Tibial nerve (tissue), 4 donors: ENCODE data around the gene CYB5B.

Source experiments
- EP300 ChIP-seq, 2 donors: sonication (generic); formaldehyde crosslinking; IDR thresholded peaks; one replicate each; pipeline ENCODE4 v1.6.1; 2017; ENCODE audit warnings: antibody characterized with exemption in 2 of 2, mild to moderate bottlenecking in 1 of 2
- POLR2A ChIP-seq, 2 donors: fragments of 450-650 bp; IDR thresholded peaks; one replicate each; pipeline ENCODE4 v1.6.1; 2017; ENCODE audit warnings: antibody characterized with exemption in 2 of 2, mild to moderate bottlenecking in 2 of 2, moderate library complexity in 2 of 2
- TF ChIP-seq, protein P1 (sequence below), 5 experiments: fragments of 200-600 bp in 3 of 5; fragments of 450-650 bp in 2 of 5; sonication (generic) in 3 of 5; IDR thresholded peaks; one replicate each; pipeline ENCODE4 v1.5.1; 2016 to 2019; ENCODE audit warnings: antibody characterized with exemption in 5 of 5, mild to moderate bottlenecking in 3 of 5, moderate library complexity in 2 of 5

DNA sequence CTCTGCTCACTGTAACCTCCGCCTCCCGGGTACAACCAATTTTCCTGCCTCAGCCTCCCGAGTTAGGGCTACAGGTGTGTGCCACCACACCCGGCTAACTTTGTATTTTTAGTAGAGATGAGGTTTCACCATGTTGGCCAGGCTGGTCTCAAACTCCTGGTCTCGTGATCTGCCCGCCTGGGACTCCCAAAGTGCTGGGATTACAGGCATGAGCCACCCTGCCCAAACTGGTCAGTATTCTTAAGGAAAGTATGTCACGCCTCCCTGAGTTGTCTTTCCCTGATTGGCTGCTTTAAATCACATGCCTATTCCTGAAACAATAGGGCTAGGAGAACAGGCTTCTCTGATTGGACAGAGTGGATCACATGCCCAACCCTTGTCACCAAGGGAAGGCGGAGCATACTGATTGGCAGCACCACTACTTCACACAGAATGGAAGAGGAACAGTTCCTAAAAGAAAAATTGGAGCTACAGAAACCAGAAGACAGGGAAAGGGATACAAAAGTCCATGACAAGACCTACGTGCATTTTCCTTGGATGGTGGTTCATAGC lies 17.6 kb upstream of the CYB5B start:
- TF ChIP-seq POLR2A (IDR thresholded peaks at IDR 0.05) (no peak), EP300 (IDR thresholded peaks at IDR 0.05) (no peak)
- TF ChIP-seq, protein P1, sequence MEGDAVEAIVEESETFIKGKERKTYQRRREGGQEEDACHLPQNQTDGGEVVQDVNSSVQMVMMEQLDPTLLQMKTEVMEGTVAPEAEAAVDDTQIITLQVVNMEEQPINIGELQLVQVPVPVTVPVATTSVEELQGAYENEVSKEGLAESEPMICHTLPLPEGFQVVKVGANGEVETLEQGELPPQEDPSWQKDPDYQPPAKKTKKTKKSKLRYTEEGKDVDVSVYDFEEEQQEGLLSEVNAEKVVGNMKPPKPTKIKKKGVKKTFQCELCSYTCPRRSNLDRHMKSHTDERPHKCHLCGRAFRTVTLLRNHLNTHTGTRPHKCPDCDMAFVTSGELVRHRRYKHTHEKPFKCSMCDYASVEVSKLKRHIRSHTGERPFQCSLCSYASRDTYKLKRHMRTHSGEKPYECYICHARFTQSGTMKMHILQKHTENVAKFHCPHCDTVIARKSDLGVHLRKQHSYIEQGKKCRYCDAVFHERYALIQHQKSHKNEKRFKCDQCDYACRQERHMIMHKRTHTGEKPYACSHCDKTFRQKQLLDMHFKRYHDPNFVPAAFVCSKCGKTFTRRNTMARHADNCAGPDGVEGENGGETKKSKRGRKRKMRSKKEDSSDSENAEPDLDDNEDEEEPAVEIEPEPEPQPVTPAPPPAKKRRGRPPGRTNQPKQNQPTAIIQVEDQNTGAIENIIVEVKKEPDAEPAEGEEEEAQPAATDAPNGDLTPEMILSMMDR (IDR thresholded peaks at IDR 0.05), result no peak
